ENCODE results near the gene NCK2. TPM values are rescaled to one million over a fixed set of nuclear protein-coding genes. Genes with fewer than 3 reads are reported as not detected.

NCK2 gene
- total RNA-seq, 1 experiment from 2014 or later: 49.2 TPM

- H3K56ac ChIP-seq (ENCODE audit: insufficient read length, low read depth, low read length): no peak overlapping the region
- no peak overlapping the region for H3K4me2 ChIP-seq (ENCODE audit: insufficient read depth, insufficient read length, low read length)
- no CpG with 5 or more reads among the region's 16 CpGs for WGBS (ENCODE audit: extremely low coverage, insufficient read length, low lambda C conversion rate)
- no peak overlapping the region for H2BK12ac ChIP-seq (ENCODE audit: insufficient read length, low read depth, low read length)
- no peak overlapping the region for H2BK5ac ChIP-seq (ENCODE audit: insufficient read length, low read length)
- H3T11ph ChIP-seq (ENCODE audit: low read length): no peak overlapping the region
- no peak overlapping the region for H3K14ac ChIP-seq (ENCODE audit: insufficient read depth, low read length)
- H3K9ac ChIP-seq (ENCODE audit: extremely low read depth, insufficient read length, low read length): no peak overlapping the region
- no peaks in the 10 kb centered on the region for H3K23me2 ChIP-seq (ENCODE audit: insufficient read length, low read depth, low read length, poor library complexity, severe bottlenecking)
- peaks cover 7% of the 10 kb centered on the region; the same call in 1 of the 2 replicates for H3K4me1 ChIP-seq (ENCODE audit: insufficient read depth, low read length)
- H2BK120ac ChIP-seq (ENCODE audit: low read depth, low read length, poor library complexity, severe bottlenecking): no peak overlapping the region
- no peak overlapping the region for H4K5ac ChIP-seq (ENCODE audit: insufficient read length, low read depth, low read length)
- Mint-ChIP-seq H3K4me3 (no peak overlapping the region), H3K36me3 (ENCODE audit: insufficient read depth in 1 of 3, low read depth in 3 of 3) (peaks cover 9 to 19% (median 19%) of the 10 kb centered on the region in 3 experiments; a peak in 6 of 7 replicates), H3K27ac (peak overlapping the region in 1 of 3 experiments; percentile 27; a peak in 1 of 7 replicates), H3K27me3 (ENCODE audit: low read depth) (no peaks in the 10 kb centered on the region), H3K4me1 (peaks cover 29 to 37% of the 10 kb centered on the region in 2 experiments), H3K9me3 (no peaks in the 10 kb centered on the region)
- H3K9me3 ChIP-seq (ENCODE audit: control insufficient read depth, low read depth, low read length): no peaks in the 10 kb centered on the region
- no peak overlapping the region for H2BK15ac ChIP-seq (ENCODE audit: low read depth, low read length)
- no peak overlapping the region for H2AFZ ChIP-seq (ENCODE audit: low read length)
- no peak overlapping the region for H3K4ac ChIP-seq (ENCODE audit: low read depth, low read length)
- no peak overlapping the region for H3K23ac ChIP-seq (ENCODE audit: insufficient read length, low read depth, low read length)
- no peaks in the 10 kb centered on the region for H3K27me3 ChIP-seq (ENCODE audit: insufficient read depth, low read length)
- no peak overlapping the region for H3K27ac ChIP-seq (ENCODE audit: insufficient read length, low read depth, low read length)
- no peak overlapping the region for H2BK20ac ChIP-seq (ENCODE audit: low read depth, low read length, poor library complexity, severe bottlenecking)
- H4K8ac ChIP-seq (replicated peaks; ENCODE audit: insufficient read length, low read depth, low read length): no peak overlapping the region
- H4K20me1 ChIP-seq (ENCODE audit: control insufficient read depth, insufficient read depth, insufficient read length): no peaks in the 10 kb centered on the region
- TF ChIP-seq CTCF (conservative IDR thresholded peaks at IDR 0.05): no peak
- H2AK5ac ChIP-seq (ENCODE audit: insufficient read length, low read length): no peak overlapping the region
- no peak overlapping the region for H3K18ac ChIP-seq (ENCODE audit: insufficient read length, low read depth, low read length)
- H4K91ac ChIP-seq (ENCODE audit: insufficient read length, low read depth, low read length): no peak overlapping the region
- DNase-seq: no peak
- H3K79me1 ChIP-seq (ENCODE audit: insufficient read depth, low read depth, low read length, poor library complexity, severe bottlenecking): peaks cover 3% of the 10 kb centered on the region
- no peaks in the 10 kb centered on the region; the same call in 1 of the 2 replicates for H3K79me2 ChIP-seq (ENCODE audit: insufficient read depth, low read length)
These were observed 110.3 kb downstream of the NCK2 start for GRCh38 chr2:105854972-105855371.
